Measurements from ENCODE around the gene TFIP11.

DNA sequence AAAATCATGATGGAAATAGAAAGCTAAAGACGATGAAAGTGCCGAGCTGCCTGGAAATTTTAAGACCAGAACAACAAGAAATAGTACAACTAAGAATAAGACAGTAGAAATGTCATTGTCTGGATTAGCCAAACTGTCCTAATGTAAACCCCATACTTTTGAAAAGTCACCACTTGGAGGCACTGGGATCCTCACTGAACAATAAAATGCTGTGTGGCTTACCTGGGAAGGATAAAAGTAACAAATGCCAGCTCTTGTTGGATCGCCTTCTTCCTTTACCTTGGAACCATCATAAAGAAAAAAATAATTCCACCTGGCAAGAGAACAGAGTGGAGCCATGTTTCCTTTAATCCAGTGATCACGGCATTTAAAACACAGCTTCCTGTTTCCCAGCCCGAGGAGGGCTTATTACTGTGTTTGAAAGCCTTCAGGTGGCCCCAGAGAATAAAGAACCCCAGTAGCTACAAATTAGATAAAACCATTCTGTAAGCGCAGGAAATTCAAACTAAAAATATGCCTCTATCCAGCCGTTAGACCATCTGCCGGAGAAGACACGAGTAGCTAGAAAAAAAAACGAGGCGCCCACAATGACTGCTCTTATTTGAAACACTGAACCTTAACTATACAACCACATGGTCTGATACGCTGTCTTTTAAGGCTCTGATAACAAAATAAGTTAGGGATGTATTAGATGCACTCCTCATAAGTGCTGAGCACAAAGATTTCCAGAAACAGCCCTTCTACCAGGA lies 33.1 kb downstream of the TFIP11 start:
- no peak for TF ChIP-seq CTCF (IDR thresholded peaks at IDR 0.05)
- TF ChIP-seq POLR2A (IDR thresholded peaks at IDR 0.05), result no peak

Data from adrenal gland (tissue), 5 donors.